NCI-H82 treated with DMSO at 0.1 percent for 48 hours (cell line): ENCODE measurements around the gene DPH2.

Source experiments
- DNase-seq: peaks from one replicate; lab custom pipeline; 2025; ENCODE audit not compliant: unreplicated experiment; lab: John Stamatoyannopoulos, UW

Gene DPH2

GRCh38 chr1:43997295-43997999, 27.6 kb downstream of the DPH2 start:
- DNase-seq: no peak

- no peak for DNase-seq
Observed at GRCh38 chr1:43998000-43998378, 28.2 kb downstream of the DPH2 start.

- no peak for DNase-seq
Observed at GRCh38 chr1:43999455-43999854, 29.6 kb downstream of the DPH2 start.

- no peak for DNase-seq
Observed at GRCh38 chr1:44000122-44000665, 30.4 kb downstream of the DPH2 start.

GRCh38 chr1:44002165-44002564, 32.4 kb downstream of the DPH2 start:
- no peak for DNase-seq

- DNase-seq: no peak
Observed at GRCh38 chr1:44002606-44003157, 32.9 kb downstream of the DPH2 start.

GRCh38 chr1:44008259-44008658, 38.4 kb downstream of the DPH2 start:
- no peak for DNase-seq

GRCh38 chr1:44010935-44011471, 41.2 kb downstream of the DPH2 start:
- DNase-seq: no peak

GRCh38 chr1:44012404-44012803, 42.6 kb downstream of the DPH2 start:
- DNase-seq: no peak

- peak; percentile 63 for DNase-seq
Observed at GRCh38 chr1:44012941-44013609, 43.3 kb downstream of the DPH2 start.

GRCh38 chr1:44013949-44014348, 44.1 kb downstream of the DPH2 start:
- DNase-seq: no peak

GRCh38 chr1:44014365-44015104, 44.7 kb downstream of the DPH2 start:
- DNase-seq: peak; percentile 61

- DNase-seq: no peak
Observed at GRCh38 chr1:44015206-44015605, 45.4 kb downstream of the DPH2 start.

- no peak for DNase-seq
Observed at GRCh38 chr1:44016041-44016889, 46.5 kb downstream of the DPH2 start.

GRCh38 chr1:44016890-44017400, 47.1 kb downstream of the DPH2 start:
- no peak for DNase-seq

GRCh38 chr1:44019466-44019948, 49.7 kb downstream of the DPH2 start:
- DNase-seq: no peak

GRCh38 chr1:44020464-44020863, 50.7 kb downstream of the DPH2 start:
- DNase-seq: no peak

- DNase-seq: no peak
Observed at GRCh38 chr1:44021156-44021555, 51.3 kb downstream of the DPH2 start.

- no peak for DNase-seq
Observed at GRCh38 chr1:44021581-44022321, 51.9 kb downstream of the DPH2 start.
